ENCODE results near the gene TINAGL1. TPM values are rescaled to one million over a fixed set of nuclear protein-coding genes. Genes with fewer than 3 reads are reported as not detected.

TINAGL1 gene
- total and polyA plus RNA-seq, 2 donors (not counting 3 experiments of a cell fraction or from before 2014, with no cell fraction given), result 312 to 477 TPM

DNA sequence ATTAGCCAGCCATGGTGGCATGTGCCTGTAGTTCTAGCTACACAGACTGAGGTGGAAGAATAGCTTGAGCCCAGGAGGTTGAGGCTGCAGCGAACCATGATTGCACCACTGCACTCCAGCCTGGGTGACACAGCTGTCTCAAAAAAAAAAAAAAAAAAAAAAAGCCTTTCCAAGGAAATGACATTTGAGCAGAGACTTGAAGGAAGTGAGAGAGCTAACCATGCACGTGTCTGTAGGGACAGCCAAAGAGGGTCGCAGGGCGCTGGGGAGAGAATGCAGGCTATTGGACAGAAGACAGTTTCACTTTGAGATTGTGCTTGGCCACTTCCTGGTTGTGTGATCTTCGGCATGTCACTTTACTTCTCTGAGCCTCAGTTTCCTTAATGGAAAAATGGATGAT, 48.0 kb downstream of the TINAGL1 start:
- dilution Hi-C loops (cut with MboI; ENCODE audit: extremely low pct_ligation_motif_present, low sequenced_read_pairs), result no loop called here
- FAIRE-seq, result no peak
- TF ChIP-seq GATA2 (IDR thresholded peaks at IDR 0.05; ENCODE audit: insufficient read depth, insufficient read length, low read depth, low read length) (no peak), MYC (IDR thresholded peaks at IDR 0.05; ENCODE audit: low read depth, low read length) (no peak)

GRCh38 chr1:31624731-31625514, 48.6 kb downstream of the TINAGL1 start:
- H3K36me3 ChIP-seq (ENCODE audit: control insufficient read depth in 2 of 2, extremely low read depth in 1 of 2, insufficient read depth in 2 of 2, low read length in 2 of 2), result peaks cover 0 to 20% of the 10 kb centered on the region in 2 experiments
- BruUV-seq (replicated peaks), result no TSS peak
- H3K4me2 ChIP-seq (ENCODE audit: insufficient read depth, low read length), result no peak overlapping the region
- H3K79me2 ChIP-seq (ENCODE audit: control insufficient read depth, insufficient read depth, low read length), result no peaks in the 10 kb centered on the region
- no peaks in the 10 kb centered on the region for H4K20me1 ChIP-seq (replicated peaks; ENCODE audit: control insufficient read depth, extremely low read depth, insufficient read depth, low read length)
- dilution Hi-C loops (cut with MboI; ENCODE audit: extremely low pct_ligation_motif_present, low sequenced_read_pairs), result no loop called here
- ChIA-PET POLR2A (no interaction called here), CTCF (interaction anchor here (0.6 to 1.1 kb wide), 3 partner anchors 13 to 638 kb away, joined by 3 to 4 read pairs (median 3); no protein-coding TSS in a partner anchor)
- H3K9me1 ChIP-seq (replicated peaks; ENCODE audit: control insufficient read depth, extremely low read depth, insufficient read depth, low read length), result no peaks in the 10 kb centered on the region
- no peak for FAIRE-seq
- TF ChIP-seq GATA2 (IDR thresholded peaks at IDR 0.05; ENCODE audit: insufficient read depth, insufficient read length, low read depth, low read length) (no peak), POLR2A (IDR thresholded peaks at IDR 0.05; ENCODE audit: low read depth, low read length) (no peak), MYC (IDR thresholded peaks at IDR 0.05; ENCODE audit: low read depth, low read length) (no peak)
- TF ChIP-seq, protein P1, sequence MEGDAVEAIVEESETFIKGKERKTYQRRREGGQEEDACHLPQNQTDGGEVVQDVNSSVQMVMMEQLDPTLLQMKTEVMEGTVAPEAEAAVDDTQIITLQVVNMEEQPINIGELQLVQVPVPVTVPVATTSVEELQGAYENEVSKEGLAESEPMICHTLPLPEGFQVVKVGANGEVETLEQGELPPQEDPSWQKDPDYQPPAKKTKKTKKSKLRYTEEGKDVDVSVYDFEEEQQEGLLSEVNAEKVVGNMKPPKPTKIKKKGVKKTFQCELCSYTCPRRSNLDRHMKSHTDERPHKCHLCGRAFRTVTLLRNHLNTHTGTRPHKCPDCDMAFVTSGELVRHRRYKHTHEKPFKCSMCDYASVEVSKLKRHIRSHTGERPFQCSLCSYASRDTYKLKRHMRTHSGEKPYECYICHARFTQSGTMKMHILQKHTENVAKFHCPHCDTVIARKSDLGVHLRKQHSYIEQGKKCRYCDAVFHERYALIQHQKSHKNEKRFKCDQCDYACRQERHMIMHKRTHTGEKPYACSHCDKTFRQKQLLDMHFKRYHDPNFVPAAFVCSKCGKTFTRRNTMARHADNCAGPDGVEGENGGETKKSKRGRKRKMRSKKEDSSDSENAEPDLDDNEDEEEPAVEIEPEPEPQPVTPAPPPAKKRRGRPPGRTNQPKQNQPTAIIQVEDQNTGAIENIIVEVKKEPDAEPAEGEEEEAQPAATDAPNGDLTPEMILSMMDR (IDR thresholded peaks at IDR 0.05; ENCODE audit: extremely low read depth in 1 of 2, insufficient read depth in 1 of 2, low read depth in 1 of 2, low read length in 2 of 2), result no peak
- TF ChIP-seq, protein P2, sequence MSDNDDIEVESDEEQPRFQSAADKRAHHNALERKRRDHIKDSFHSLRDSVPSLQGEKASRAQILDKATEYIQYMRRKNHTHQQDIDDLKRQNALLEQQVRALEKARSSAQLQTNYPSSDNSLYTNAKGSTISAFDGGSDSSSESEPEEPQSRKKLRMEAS (IDR thresholded peaks at IDR 0.05; ENCODE audit: insufficient read depth, insufficient read length), result no peak
- intact Hi-C loops (cut with micrococcal nuclease), result no loop called here
- no peak overlapping the region for H3K27ac ChIP-seq (ENCODE audit: insufficient read depth, low read depth, low read length)
- no peak for DNase-seq (ENCODE audit: low read depth, low spot score)
- no peak overlapping the region for H3K4me3 ChIP-seq (replicated peaks in 1 of 3; ENCODE audit: insufficient read depth in 1 of 3, low read depth in 1 of 3, low read length in 3 of 3)
- no peak overlapping the region for H2AFZ ChIP-seq (ENCODE audit: low read depth, low read length)
- no peaks in the 10 kb centered on the region for H3K4me1 ChIP-seq (ENCODE audit: control insufficient read depth, extremely low read depth, insufficient read depth, low read length)
- H3K27me3 ChIP-seq (ENCODE audit: control insufficient read depth in 2 of 2, insufficient read depth in 2 of 2, low read length in 2 of 2), result no peaks in the 10 kb centered on the region
- H3K9me3 ChIP-seq (replicated peaks; ENCODE audit: control insufficient read depth, insufficient read depth, low read length), result no peaks in the 10 kb centered on the region
- H3K9ac ChIP-seq (replicated peaks; ENCODE audit: extremely low read depth, insufficient read depth, low read length), result no peak overlapping the region

More for the DNA sequence above, 48.0 kb downstream of the TINAGL1 start:
- ChIA-PET POLR2A (no interaction called here), CTCF (interaction anchor here (0.6 to 1.1 kb wide), 2 partner anchors 14 to 638 kb away, joined by 3 read pairs; no protein-coding TSS in a partner anchor)
- Histone ChIP-seq H3K27me3 (ENCODE audit: control insufficient read depth in 2 of 2, insufficient read depth in 2 of 2, low read length in 2 of 2) (no peaks in the 10 kb centered on the region), H3K27ac (ENCODE audit: insufficient read depth, low read depth, low read length) (no peak overlapping the region), H3K4me1 (ENCODE audit: control insufficient read depth, extremely low read depth, insufficient read depth, low read length) (no peaks in the 10 kb centered on the region), H3K36me3 (ENCODE audit: control insufficient read depth in 2 of 2, extremely low read depth in 1 of 2, insufficient read depth in 2 of 2, low read length in 2 of 2) (peaks cover 0 to 16% of the 10 kb centered on the region in 2 experiments), H3K79me2 (ENCODE audit: control insufficient read depth, insufficient read depth, low read length) (no peaks in the 10 kb centered on the region), H3K9me1 (replicated peaks; ENCODE audit: control insufficient read depth, extremely low read depth, insufficient read depth, low read length) (no peaks in the 10 kb centered on the region), H3K9me3 (replicated peaks; ENCODE audit: control insufficient read depth, insufficient read depth, low read length) (no peaks in the 10 kb centered on the region), H4K20me1 (replicated peaks; ENCODE audit: control insufficient read depth, extremely low read depth, insufficient read depth, low read length) (no peaks in the 10 kb centered on the region), H3K9ac (replicated peaks; ENCODE audit: extremely low read depth, insufficient read depth, low read length) (no peak overlapping the region), H2AFZ (ENCODE audit: low read depth, low read length) (no peak overlapping the region), H3K4me3 (replicated peaks in 1 of 3; ENCODE audit: insufficient read depth in 1 of 3, low read depth in 1 of 3, low read length in 3 of 3) (no peak overlapping the region), H3K4me2 (ENCODE audit: insufficient read depth, low read length) (no peak overlapping the region)
- no TSS peak for BruUV-seq (replicated peaks)
- no peak for DNase-seq (ENCODE audit: low read depth, low spot score)
- intact Hi-C loops (cut with micrococcal nuclease), result no loop called here

All from endothelial cell of umbilical vein (primary cell).